Measurements from ENCODE around the gene HOXA7. TPM values are rescaled to one million over a fixed set of nuclear protein-coding genes. Genes with fewer than 3 reads are reported as not detected.

The HOXA7 gene
- total RNA-seq, 2 donors from 2014 or later: not detected

- H3K4me3 Mint-ChIP-seq: no peak overlapping the region
- no peak overlapping the region for H3K27ac Mint-ChIP-seq
- H3K27me3 Mint-ChIP-seq (ENCODE audit: insufficient read depth): peaks cover 100% of the 10 kb centered on the region
Measured at GRCh38 chr7:27180431-27181420, 24.3 kb upstream of the HOXA7 start.

GRCh38 chr7:27179503-27180430, 23.3 kb upstream of the HOXA7 start:
- TF ChIP-seq CTCF (conservative IDR thresholded peaks at IDR 0.05): peak; percentile 96
- Histone ChIP-seq H3K9me3 (ENCODE audit: control insufficient read depth, low read length) (peaks cover 11% of the 10 kb centered on the region), H3K27me3 (ENCODE audit: control insufficient read depth, insufficient read depth, low read length, poor library complexity, severe bottlenecking) (peaks cover 100% of the 10 kb centered on the region), H3K4me3 (ENCODE audit: low read length) (peak overlapping the region; percentile 50), H3K27ac (ENCODE audit: low read depth, low read length) (peak overlapping the region; percentile 19), H3K9ac (ENCODE audit: extremely low read depth, low read length, poor library complexity, severe bottlenecking) (no peak overlapping the region), H3K36me3 (ENCODE audit: control insufficient read depth, insufficient read depth, low read length) (no peaks in the 10 kb centered on the region), H3K4me1 (ENCODE audit: control insufficient read depth, insufficient read depth, low read length) (peaks cover 6% of the 10 kb centered on the region)
- Mint-ChIP-seq H3K4me1 (peaks cover 12% of the 10 kb centered on the region), H3K27me3 (ENCODE audit: insufficient read depth) (peaks cover 100% of the 10 kb centered on the region), H3K27ac (no peak overlapping the region), H3K4me3 (peak overlapping the region; percentile 15), H3K9me3 (peaks cover 6% of the 10 kb centered on the region), H3K36me3 (ENCODE audit: low read depth) (no peaks in the 10 kb centered on the region)
- whole genome bisulfite sequencing, 2 experiments (ENCODE audit: insufficient coverage in 1 of 2, insufficient read length in 1 of 2): 5% methylated on average over 23 to 56 of the region's 56 CpGs
- peak; percentile 93 for DNase-seq

More at GRCh38 chr7:27180431-27181420, 24.3 kb upstream of the HOXA7 start:
- no peak for TF ChIP-seq CTCF (conservative IDR thresholded peaks at IDR 0.05)
- Mint-ChIP-seq H3K36me3 (ENCODE audit: low read depth) (no peaks in the 10 kb centered on the region), H3K4me1 (peaks cover 15% of the 10 kb centered on the region), H3K9me3 (peaks cover 4% of the 10 kb centered on the region)
- H3K27me3 ChIP-seq (ENCODE audit: control insufficient read depth, insufficient read depth, low read length, poor library complexity, severe bottlenecking): peaks cover 100% of the 10 kb centered on the region
- H3K4me3 ChIP-seq (ENCODE audit: low read length): no peak overlapping the region
- H3K27ac ChIP-seq (ENCODE audit: low read depth, low read length): no peak overlapping the region
- no peak overlapping the region for H3K9ac ChIP-seq (ENCODE audit: extremely low read depth, low read length, poor library complexity, severe bottlenecking)
- peak; percentile 41 for DNase-seq
- H3K9me3 ChIP-seq (ENCODE audit: control insufficient read depth, low read length): peaks cover 5% of the 10 kb centered on the region
- no peaks in the 10 kb centered on the region for H3K36me3 ChIP-seq (ENCODE audit: control insufficient read depth, insufficient read depth, low read length)
- 47 to 66% methylated on average over 7 to 12 of the region's 12 CpGs for WGBS, 2 experiments (ENCODE audit: insufficient coverage in 1 of 2, insufficient read length in 1 of 2)
- peaks cover 6% of the 10 kb centered on the region for H3K4me1 ChIP-seq (ENCODE audit: control insufficient read depth, insufficient read depth, low read length)

GRCh38 chr7:27179030-27179429, 22.6 kb upstream of the HOXA7 start:
- H3K36me3 ChIP-seq (ENCODE audit: control insufficient read depth, insufficient read depth, low read length): no peaks in the 10 kb centered on the region
- Mint-ChIP-seq H3K4me3 (peak overlapping the region; percentile 15), H3K27me3 (ENCODE audit: insufficient read depth) (peaks cover 100% of the 10 kb centered on the region), H3K9me3 (peaks cover 6% of the 10 kb centered on the region), H3K4me1 (peaks cover 12% of the 10 kb centered on the region), H3K27ac (no peak overlapping the region), H3K36me3 (ENCODE audit: low read depth) (no peaks in the 10 kb centered on the region)
- DNase-seq: peak; percentile 48
- peak overlapping the region; percentile 19 for H3K27ac ChIP-seq (ENCODE audit: low read depth, low read length)
- H3K4me1 ChIP-seq (ENCODE audit: control insufficient read depth, insufficient read depth, low read length): peaks cover 6% of the 10 kb centered on the region
- H3K4me3 ChIP-seq (ENCODE audit: low read length): no peak overlapping the region
- TF ChIP-seq CTCF (conservative IDR thresholded peaks at IDR 0.05): no peak
- no peak overlapping the region for H3K9ac ChIP-seq (ENCODE audit: extremely low read depth, low read length, poor library complexity, severe bottlenecking)
- peaks cover 100% of the 10 kb centered on the region for H3K27me3 ChIP-seq (ENCODE audit: control insufficient read depth, insufficient read depth, low read length, poor library complexity, severe bottlenecking)
- WGBS, 2 experiments (ENCODE audit: insufficient coverage in 1 of 2, insufficient read length in 1 of 2): 6 to 11% methylated on average over 14 of the region's 14 CpGs
- peaks cover 11% of the 10 kb centered on the region for H3K9me3 ChIP-seq (ENCODE audit: control insufficient read depth, low read length)

Measured in endodermal cell (in vitro differentiated cells).